LNCaP clone FGC (cell line): ENCODE measurements around the gene SAFB2.

ENCODE experiments used
- DNase-seq: peaks from one replicate; pipeline ENCODE4 v3.0.0-alpha.2; 2011; ENCODE audit warnings: low read depth
- H3K4me3 ChIP-seq: 2 replicates; pipeline ENCODE4 v1.5.1; 2011; ENCODE audit warnings: mild to moderate bottlenecking, low read depth, low read length, control low read depth
- TF ChIP-seq, protein P1 (sequence below): IDR thresholded peaks from 2 replicates; pipeline ENCODE4 v1.5.1; 2012; ENCODE audit warnings: mild to moderate bottlenecking; ENCODE audit not compliant: control insufficient read depth, insufficient read depth; ENCODE audit errors: extremely low read depth

The SAFB2 gene

GRCh38 chr19:5637971-5638370 is 15.4 kb upstream of the SAFB2 start:
- no peak for DNase-seq
- TF ChIP-seq, protein P1, sequence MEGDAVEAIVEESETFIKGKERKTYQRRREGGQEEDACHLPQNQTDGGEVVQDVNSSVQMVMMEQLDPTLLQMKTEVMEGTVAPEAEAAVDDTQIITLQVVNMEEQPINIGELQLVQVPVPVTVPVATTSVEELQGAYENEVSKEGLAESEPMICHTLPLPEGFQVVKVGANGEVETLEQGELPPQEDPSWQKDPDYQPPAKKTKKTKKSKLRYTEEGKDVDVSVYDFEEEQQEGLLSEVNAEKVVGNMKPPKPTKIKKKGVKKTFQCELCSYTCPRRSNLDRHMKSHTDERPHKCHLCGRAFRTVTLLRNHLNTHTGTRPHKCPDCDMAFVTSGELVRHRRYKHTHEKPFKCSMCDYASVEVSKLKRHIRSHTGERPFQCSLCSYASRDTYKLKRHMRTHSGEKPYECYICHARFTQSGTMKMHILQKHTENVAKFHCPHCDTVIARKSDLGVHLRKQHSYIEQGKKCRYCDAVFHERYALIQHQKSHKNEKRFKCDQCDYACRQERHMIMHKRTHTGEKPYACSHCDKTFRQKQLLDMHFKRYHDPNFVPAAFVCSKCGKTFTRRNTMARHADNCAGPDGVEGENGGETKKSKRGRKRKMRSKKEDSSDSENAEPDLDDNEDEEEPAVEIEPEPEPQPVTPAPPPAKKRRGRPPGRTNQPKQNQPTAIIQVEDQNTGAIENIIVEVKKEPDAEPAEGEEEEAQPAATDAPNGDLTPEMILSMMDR, result no peak
- no peak overlapping the region for H3K4me3 ChIP-seq

GRCh38 chr19:5635427-5635826 is 12.9 kb upstream of the SAFB2 start:
- TF ChIP-seq, protein P1, result no peak
- no peak overlapping the region for H3K4me3 ChIP-seq
- no peak for DNase-seq

DNA sequence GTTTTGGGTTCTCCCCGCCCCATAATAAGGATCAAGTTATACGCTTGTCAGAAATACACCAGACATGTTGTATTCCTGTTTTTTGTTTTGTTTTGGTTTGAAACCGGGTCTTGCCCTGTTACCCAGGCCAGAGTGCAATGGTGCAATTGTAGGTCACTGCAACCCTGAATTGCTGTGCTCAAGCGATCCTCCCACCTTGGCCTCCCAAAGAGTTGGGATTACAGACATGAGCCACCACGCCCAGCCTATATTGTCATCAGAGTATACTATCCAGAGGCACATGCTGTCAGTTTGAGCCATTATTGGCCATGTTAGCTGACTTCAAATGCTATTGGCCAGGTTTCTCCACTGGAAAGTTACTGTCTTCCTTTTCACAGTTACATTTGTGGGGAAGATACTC is 10.1 kb upstream of the SAFB2 start:
- peak overlapping the region; percentile 24 for H3K4me3 ChIP-seq
- TF ChIP-seq, protein P1, result no peak
- no peak for DNase-seq

- H3K4me3 ChIP-seq, result peak overlapping the region; percentile 24
- no peak for DNase-seq
- TF ChIP-seq, protein P1, result no peak
These were observed 9.7 kb upstream of the SAFB2 start for GRCh38 chr19:5632241-5632612.

DNA sequence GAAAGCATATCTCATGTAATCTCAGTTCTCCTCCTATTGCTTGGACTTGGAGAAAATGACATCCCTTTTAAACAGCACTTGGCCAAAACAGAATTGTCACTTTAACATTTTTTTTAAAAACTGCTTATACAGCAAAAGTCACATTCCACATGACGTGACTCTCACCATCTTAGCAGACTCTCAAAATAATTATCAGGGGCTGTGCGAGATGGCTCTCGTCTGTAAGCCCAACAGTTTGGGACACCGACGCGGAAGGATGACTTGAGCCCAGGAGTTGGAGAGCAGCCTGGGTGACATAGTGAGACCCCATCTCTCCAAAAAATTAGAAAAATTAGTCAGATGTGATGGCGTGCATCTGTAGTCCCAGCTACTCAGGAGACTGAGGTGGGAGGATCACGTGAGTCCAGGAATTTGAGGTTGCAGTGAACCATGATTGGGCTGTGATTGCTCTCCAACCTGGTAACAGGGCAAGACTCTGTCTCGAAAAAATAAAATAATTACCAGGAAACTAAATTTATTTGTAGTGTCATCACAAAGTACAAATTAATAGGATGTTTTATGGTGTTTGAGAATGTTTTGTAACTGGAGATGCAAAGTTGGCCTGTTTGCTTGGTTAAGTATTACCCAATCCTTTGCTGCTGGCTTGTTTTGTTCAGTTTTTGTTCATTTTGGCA is 9.1 kb upstream of the SAFB2 start:
- DNase-seq, result peak; percentile 73
- TF ChIP-seq, protein P1, result no peak
- H3K4me3 ChIP-seq, result peak overlapping the region; percentile 25

GRCh38 chr19:5628919-5629481 is 6.4 kb upstream of the SAFB2 start:
- no peak for DNase-seq
- H3K4me3 ChIP-seq, result no peak overlapping the region
- TF ChIP-seq, protein P1, result no peak

DNA sequence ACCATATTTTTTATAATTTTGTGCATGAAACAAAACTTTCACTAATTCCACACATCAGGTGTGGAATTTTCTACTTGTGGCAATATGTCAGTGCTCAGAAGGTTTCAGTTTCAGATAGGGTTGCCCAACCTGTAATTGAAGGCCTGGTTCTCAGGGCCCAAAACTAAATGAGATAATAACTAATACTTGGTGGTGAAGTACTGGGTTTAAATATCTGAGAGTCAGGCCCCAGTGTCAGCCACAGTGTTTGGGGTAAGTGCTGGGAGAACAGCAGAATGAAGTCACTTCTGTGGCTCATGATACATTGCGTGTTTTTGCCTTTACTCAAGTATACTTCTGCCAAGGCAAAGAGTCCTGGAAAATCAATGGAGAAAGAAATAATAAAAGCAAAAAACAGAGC is 5.9 kb upstream of the SAFB2 start:
- H3K4me3 ChIP-seq, result no peak overlapping the region
- no peak for DNase-seq
- TF ChIP-seq, protein P1, result no peak
